Brain microvascular endothelial cell (primary cell): ENCODE data around the gene PRKN.

ENCODE experiments used
- DNase-seq: peaks from one replicate; pipeline ENCODE4 v3.0.0-alpha.2; 2020
- H3K27ac ChIP-seq: fragments of 250-450 bp; sonication (Bioruptor Pico); 2 replicates; pipeline ENCODE4 v1.5.1; 2020; ENCODE audit warnings: mild to moderate bottlenecking, moderate library complexity
- H3K27me3 ChIP-seq: fragments of 250-450 bp; sonication (Bioruptor Pico); replicated peaks from 2 replicates; pipeline ENCODE4 v1.5.1; 2020; ENCODE audit warnings: mild to moderate bottlenecking
- H3K36me3 ChIP-seq: fragments of 250-450 bp; sonication (Bioruptor Pico); replicated peaks from 2 replicates; pipeline ENCODE4 v1.5.1; 2020; ENCODE audit warnings: mild to moderate bottlenecking
- H3K4me3 ChIP-seq: 2 replicates; pipeline ENCODE4 v1.5.1; 2011; ENCODE audit warnings: low read depth, mild to moderate bottlenecking, control low read depth, low read length, moderate library complexity
- CTCF ChIP-seq: IDR thresholded peaks from 2 replicates; pipeline ENCODE4 v1.5.1; 2011; ENCODE audit warnings: low read depth, mild to moderate bottlenecking, moderate library complexity, low read length, control low read depth, inconsistent platforms; ENCODE audit errors: missing control alignments
- in situ Hi-C: cut with HindIII; loops from 2 replicates; pipeline ENCODE4 v1.10.0; 2017; ENCODE audit warnings: low sequenced_read_pairs, low pct_ligation_motif_present

The PRKN gene

GRCh38 chr6:162705736-162706135 is 21.8 kb downstream of the PRKN start:
- Histone ChIP-seq H3K27ac (no peak overlapping the region), H3K27me3 (no peaks in the 10 kb centered on the region), H3K4me3 (no peak overlapping the region), H3K36me3 (no peaks in the 10 kb centered on the region)
- in situ Hi-C loops = no loop called here
- TF ChIP-seq CTCF = no peak
- no peak for DNase-seq

DNA sequence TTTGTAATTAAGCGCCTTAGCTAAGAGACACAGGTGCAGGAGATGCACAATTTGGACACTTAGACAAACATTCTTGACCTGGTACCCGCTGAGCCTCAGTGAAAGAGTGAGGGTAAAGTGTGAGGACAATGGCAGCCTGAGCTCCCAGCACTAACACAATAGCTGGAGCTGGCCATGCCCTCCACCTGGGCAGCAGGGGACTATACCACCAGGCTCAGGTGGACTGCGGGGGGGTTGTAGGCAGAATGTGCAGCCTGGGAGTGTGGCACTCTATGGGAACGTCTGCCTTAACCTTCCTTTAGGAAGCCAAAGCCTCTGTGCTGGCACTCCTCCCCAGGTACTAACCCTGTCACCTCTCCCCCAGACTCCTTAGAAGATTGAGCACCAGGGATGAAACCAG is 23.6 kb downstream of the PRKN start:
- DNase-seq = no peak
- in situ Hi-C loops = no loop called here
- no peaks in the 10 kb centered on the region for H3K36me3 ChIP-seq
- H3K27me3 ChIP-seq = no peaks in the 10 kb centered on the region
- no peak for TF ChIP-seq CTCF
- H3K27ac ChIP-seq = no peak overlapping the region
- no peak overlapping the region for H3K4me3 ChIP-seq

GRCh38 chr6:162702446-162702845 is 25.1 kb downstream of the PRKN start:
- Histone ChIP-seq H3K27ac (no peak overlapping the region), H3K27me3 (no peaks in the 10 kb centered on the region), H3K36me3 (no peaks in the 10 kb centered on the region), H3K4me3 (no peak overlapping the region)
- no peak for DNase-seq
- TF ChIP-seq CTCF = no peak
- in situ Hi-C loops = no loop called here

DNA sequence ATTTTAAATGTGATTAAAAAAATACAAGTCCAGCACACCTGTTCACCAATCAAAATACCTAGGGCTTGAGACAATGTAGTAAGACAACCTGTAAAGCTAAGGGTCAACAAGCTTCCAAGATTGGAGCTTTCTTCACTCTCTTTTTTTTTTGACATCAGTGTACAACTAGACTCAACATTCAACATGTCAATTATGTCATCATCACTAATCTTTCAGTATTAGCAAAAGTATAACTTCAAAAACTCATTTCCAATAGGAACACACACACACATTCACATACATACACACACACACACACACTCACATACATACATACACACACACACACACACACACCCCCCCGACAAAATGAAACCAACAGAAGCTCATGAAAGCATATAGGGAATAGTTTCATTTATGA is 26.0 kb downstream of the PRKN start:
- no peak overlapping the region for H3K27ac ChIP-seq
- no peak overlapping the region for H3K4me3 ChIP-seq
- no peaks in the 10 kb centered on the region for H3K36me3 ChIP-seq
- no peaks in the 10 kb centered on the region for H3K27me3 ChIP-seq
- TF ChIP-seq CTCF = no peak
- in situ Hi-C loops = no loop called here
- no peak for DNase-seq

- no peak for DNase-seq
- H3K27ac ChIP-seq = no peak overlapping the region
- no peak overlapping the region for H3K4me3 ChIP-seq
- H3K27me3 ChIP-seq = no peaks in the 10 kb centered on the region
- in situ Hi-C loops = no loop called here
- H3K36me3 ChIP-seq = no peaks in the 10 kb centered on the region
- TF ChIP-seq CTCF = no peak
Observed at GRCh38 chr6:162700966-162701365, 26.6 kb downstream of the PRKN start.

DNA sequence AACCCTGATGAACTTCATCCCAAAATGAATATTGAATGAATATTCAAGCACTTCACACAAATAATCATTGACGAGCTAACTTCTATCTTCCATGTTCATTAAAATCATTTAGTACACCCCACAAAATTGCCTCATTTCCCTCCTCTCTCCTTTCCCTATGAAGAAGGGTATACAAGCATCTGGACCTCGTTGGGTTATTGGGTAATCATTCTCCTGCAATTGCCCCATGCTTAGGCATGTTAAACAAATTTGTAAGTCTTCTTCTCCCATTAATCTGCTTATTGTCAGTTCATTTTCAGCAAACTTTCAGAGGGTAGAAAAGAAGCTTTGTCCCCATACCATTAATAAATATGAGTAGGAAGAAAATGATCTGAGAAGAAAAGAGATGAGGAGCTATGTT is 27.6 kb downstream of the PRKN start:
- Histone ChIP-seq H3K27ac (no peak overlapping the region), H3K4me3 (no peak overlapping the region), H3K36me3 (no peaks in the 10 kb centered on the region), H3K27me3 (no peaks in the 10 kb centered on the region)
- in situ Hi-C loops = no loop called here
- TF ChIP-seq CTCF = no peak
- no peak for DNase-seq
